Calu3 (cell line): Measurements from ENCODE around the gene NANOG. TPM values are rescaled to one million over a fixed set of nuclear protein-coding genes. Genes with fewer than 3 reads are reported as not detected.
"Not testable (repeated sequence)": the region's sequence is repeated elsewhere in the genome, so short reads cannot be mapped to it uniquely, and the experiment has no call there.

Experiments used
- BruUV-seq: library from RNA; stranded (reverse); fragments of 400-500 nt; replicated peaks from 2 replicates; lab custom pipeline; 2021; lab: Mats Ljungman, UMichigan
- CTCF ChIA-PET: fragments of 300-600 bp; sonication (Branson Sonifier 250); formaldehyde crosslinking; loops from one replicate; lab custom pipeline; 2022; ENCODE audit warnings: antibody characterized with exemption; lab: Charles Lee
- DNase-seq: peaks from one replicate; pipeline ENCODE4 v3.0.0; 2022
- H3K27ac Mint-ChIP-seq: one replicate; pipeline ENCODE4 v1.8.0; 2022; ENCODE audit warnings: mixed read lengths; ENCODE audit not compliant: unreplicated experiment
- H3K27me3 Mint-ChIP-seq: one replicate; pipeline ENCODE4 v1.8.0; 2022; ENCODE audit warnings: mixed read lengths; ENCODE audit not compliant: unreplicated experiment
- H3K36me3 Mint-ChIP-seq: one replicate; pipeline ENCODE4 v1.8.0; 2022; ENCODE audit warnings: mild to moderate bottlenecking, moderate library complexity, mixed read lengths; ENCODE audit not compliant: insufficient read depth, unreplicated experiment
- H3K4me1 Mint-ChIP-seq: one replicate; pipeline ENCODE4 v1.8.0; 2022; ENCODE audit warnings: mild to moderate bottlenecking, low read depth, mixed read lengths; ENCODE audit not compliant: unreplicated experiment
- H3K4me3 Mint-ChIP-seq: one replicate; pipeline ENCODE4 v1.8.0; 2022; ENCODE audit warnings: mild to moderate bottlenecking, low read depth, moderate library complexity, mixed read lengths; ENCODE audit not compliant: unreplicated experiment
- H3K9me3 Mint-ChIP-seq: one replicate; pipeline ENCODE4 v1.8.0; 2022; ENCODE audit warnings: low read depth, mixed read lengths; ENCODE audit not compliant: unreplicated experiment
- CTCF ChIP-seq: fragments of 200-600 bp; IDR thresholded peaks from one replicate; pipeline ENCODE4 v1.8.0; 2022; ENCODE audit warnings: antibody characterized with exemption; ENCODE audit not compliant: unreplicated experiment
- intact Hi-C: fragments of 100-400 bp; cut with micrococcal nuclease; formaldehyde crosslinking; loops from one replicate; pipeline ENCODE4 v1.10.0; 2022; ENCODE audit not compliant: unreplicated experiment
- total RNA-seq: library from RNA; stranded (reverse); gene quantifications from 2 replicates; pipeline ENCODE4 v1.2.3, GENCODE V29; 2022

Gene NANOG
- total RNA-seq, 1 experiment from 2014 or later, result not detected

GRCh38 chr12:7797698-7798398 lies 8.6 kb downstream of the NANOG start:
- Mint-ChIP-seq H3K27ac (no peak overlapping the region), H3K4me1 (no peaks in the 10 kb centered on the region), H3K4me3 (no peak overlapping the region), H3K9me3 (no peaks in the 10 kb centered on the region), H3K36me3 (no peaks in the 10 kb centered on the region), H3K27me3 (no peaks in the 10 kb centered on the region)
- TF ChIP-seq CTCF, result no peak
- no TSS peak for BruUV-seq
- peak; percentile 18 for DNase-seq
- CTCF ChIA-PET, result interaction anchor here (1.3 to 1.8 kb wide), 3 partner anchors 107 to 131 kb away, joined by 3 to 7 read pairs (median 3); no protein-coding TSS in a partner anchor
- intact Hi-C loops, result no loop called here

GRCh38 chr12:7798750-7799308 lies 9.6 kb downstream of the NANOG start:
- H3K36me3 Mint-ChIP-seq, H3K4me1 Mint-ChIP-seq, H3K27ac Mint-ChIP-seq, H3K9me3 Mint-ChIP-seq, H3K4me3 Mint-ChIP-seq, BruUV-seq, H3K27me3 Mint-ChIP-seq, intact Hi-C loops, DNase-seq: not testable (repeated sequence)
- CTCF ChIA-PET, result interaction anchor here (1.3 to 1.8 kb wide), 2 partner anchors 106 to 132 kb away, joined by 3 to 7 read pairs; no protein-coding TSS in a partner anchor

DNA sequence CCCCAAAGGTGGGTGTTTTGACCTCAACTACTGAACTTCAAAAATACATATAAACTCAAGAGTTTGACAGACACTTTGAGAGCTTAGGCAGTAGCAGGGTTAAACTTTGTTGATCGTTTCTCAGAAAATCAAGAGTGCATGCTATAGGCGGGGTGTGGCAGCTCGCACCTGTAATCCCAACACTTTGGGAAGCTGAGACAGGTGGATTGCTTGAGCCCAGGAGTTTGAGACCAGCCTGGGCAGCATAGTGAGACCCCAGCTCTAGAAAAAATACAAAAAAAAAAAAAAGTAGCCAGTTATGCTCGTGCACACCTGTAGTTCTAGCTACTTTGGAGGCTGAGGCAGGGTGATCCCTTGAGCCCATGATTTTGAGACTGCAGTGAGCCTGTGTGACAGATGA lies 12.3 kb downstream of the NANOG start:
- DNase-seq, result no peak
- CTCF ChIA-PET, result interaction anchor here (0.6 kb wide), 1 partner anchor 105 kb away, joined by 8 read pairs; no protein-coding TSS in a partner anchor
- BruUV-seq, result no TSS peak
- no peak for TF ChIP-seq CTCF
- intact Hi-C loops, result no loop called here
- no peaks in the 10 kb centered on the region for H3K9me3 Mint-ChIP-seq
- no peaks in the 10 kb centered on the region for H3K4me1 Mint-ChIP-seq
- no peak overlapping the region for H3K27ac Mint-ChIP-seq
- H3K36me3 Mint-ChIP-seq, result no peaks in the 10 kb centered on the region
- H3K27me3 Mint-ChIP-seq, result no peaks in the 10 kb centered on the region
- H3K4me3 Mint-ChIP-seq, result no peak overlapping the region

DNA sequence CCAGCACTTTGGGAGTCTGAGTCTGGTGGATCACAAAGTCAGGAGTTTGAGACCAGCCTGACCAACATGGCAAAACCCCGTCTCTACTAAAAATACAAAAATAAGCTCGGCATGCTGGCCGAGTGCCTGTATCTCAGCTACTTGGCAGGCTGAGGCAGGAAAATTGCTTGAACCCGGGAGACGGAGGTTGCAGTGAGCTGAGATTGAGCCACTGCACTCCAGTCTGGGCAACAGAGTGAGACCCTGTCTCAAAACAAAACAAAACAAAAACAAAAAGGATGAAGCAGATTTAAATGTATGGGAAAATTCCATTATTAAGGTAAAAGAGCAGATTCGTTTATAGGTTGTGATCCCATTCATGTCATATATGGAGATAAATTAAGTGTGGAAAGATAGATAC lies 17.1 kb downstream of the NANOG start:
- not testable (repeated sequence) for BruUV-seq, H3K27ac Mint-ChIP-seq, H3K9me3 Mint-ChIP-seq, H3K4me1 Mint-ChIP-seq, H3K4me3 Mint-ChIP-seq, H3K36me3 Mint-ChIP-seq, H3K27me3 Mint-ChIP-seq, DNase-seq
- CTCF ChIA-PET, result interaction anchor here (0.8 to 2.1 kb wide), 9 partner anchors 48 to 164 kb away, joined by 3 to 11 read pairs (median 6); no protein-coding TSS in a partner anchor
- intact Hi-C loops, result loop anchor here (2.0 kb wide), 1 partner anchor 90 kb away; no protein-coding TSS in a partner anchor

DNA sequence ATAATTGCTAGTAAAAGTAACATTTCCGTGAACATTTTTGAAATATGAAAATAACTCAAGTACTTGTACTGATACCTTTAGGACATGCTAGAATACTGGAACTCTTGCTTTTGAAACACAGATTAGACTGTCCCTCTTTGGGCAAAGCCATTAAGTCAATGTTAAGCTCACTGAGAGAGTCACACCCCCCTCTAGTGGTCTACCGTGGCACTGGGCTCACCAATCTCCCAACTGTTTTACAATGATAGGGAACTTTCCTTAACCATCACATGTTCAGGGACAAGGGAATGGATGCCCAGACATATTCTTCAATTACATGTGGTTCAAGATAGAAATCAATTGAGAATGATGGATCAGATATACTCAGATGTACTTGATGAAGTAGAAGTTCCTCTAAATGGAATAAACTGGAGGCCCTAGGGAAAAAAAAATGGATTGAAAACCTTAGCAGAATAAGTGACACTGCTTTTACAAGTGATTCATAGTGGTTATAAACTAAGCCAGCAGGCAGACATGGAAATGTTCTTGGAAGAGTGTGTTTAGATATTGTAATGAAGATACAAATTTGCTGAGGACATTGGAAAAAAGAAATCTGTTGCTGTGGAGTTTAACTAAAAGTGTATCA lies 17.8 kb downstream of the NANOG start:
- Mint-ChIP-seq H3K9me3 (no peaks in the 10 kb centered on the region), H3K27ac (no peak overlapping the region), H3K4me1 (no peaks in the 10 kb centered on the region), H3K4me3 (no peak overlapping the region), H3K27me3 (peaks cover 9% of the 10 kb centered on the region), H3K36me3 (no peaks in the 10 kb centered on the region)
- intact Hi-C loops, result loop anchor here (1.0 to 2.0 kb wide), 2 partner anchors 90 to 130 kb away; no protein-coding TSS in a partner anchor
- CTCF ChIA-PET, result interaction anchor here (0.5 to 2.1 kb wide), 13 partner anchors 48 to 589 kb away, joined by 3 to 11 read pairs (median 4); no protein-coding TSS in a partner anchor
- peak; percentile 81 for DNase-seq
- no TSS peak for BruUV-seq
- TF ChIP-seq CTCF, result peak; percentile 62

DNA sequence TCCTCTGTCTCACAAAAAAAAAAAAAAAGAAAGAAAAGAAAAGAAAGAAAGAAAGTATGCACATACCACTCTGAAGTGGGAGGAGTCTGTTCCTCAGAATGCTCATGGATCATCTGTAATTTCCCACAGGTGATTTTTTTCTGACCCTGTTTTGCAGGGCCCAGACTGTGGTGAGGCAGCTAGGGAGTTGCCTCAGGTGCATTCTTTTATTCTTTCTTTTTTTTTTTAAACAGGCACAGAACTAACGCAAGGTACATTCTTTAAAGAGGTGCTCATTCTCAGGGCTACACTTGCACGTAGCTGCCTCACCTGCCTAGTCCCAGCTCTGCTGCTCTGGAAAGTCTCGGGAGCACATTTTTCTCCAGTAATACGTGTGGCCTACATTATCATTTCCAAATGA lies 36.6 kb downstream of the NANOG start:
- CTCF ChIA-PET, result interaction anchor here (0.6 to 0.7 kb wide), 3 partner anchors 149 to 302 kb away, joined by 3 to 4 read pairs (median 3); no protein-coding TSS in a partner anchor
- BruUV-seq, H3K4me1 Mint-ChIP-seq, DNase-seq, H3K27ac Mint-ChIP-seq, H3K4me3 Mint-ChIP-seq, intact Hi-C loops, H3K9me3 Mint-ChIP-seq, H3K36me3 Mint-ChIP-seq, H3K27me3 Mint-ChIP-seq: not testable (repeated sequence)

DNA sequence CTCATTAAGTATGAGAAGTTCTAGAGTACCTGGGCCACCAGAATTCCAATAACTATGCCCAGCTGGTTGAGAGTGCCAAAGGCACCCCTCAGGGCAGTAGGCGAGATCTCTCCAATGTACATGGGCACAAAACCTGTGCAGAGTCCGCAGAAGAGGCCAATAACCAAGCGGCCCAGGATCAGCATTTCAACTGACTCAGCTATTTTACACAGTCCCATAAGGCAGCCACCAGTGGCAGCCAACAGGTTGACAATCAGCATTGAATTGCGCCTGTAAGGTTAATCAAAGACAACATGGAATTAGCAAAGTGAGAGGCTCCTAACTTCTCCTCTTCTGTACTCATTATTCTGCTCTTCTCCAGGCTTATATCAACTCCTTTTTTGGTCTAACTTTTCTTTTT lies 40.5 kb downstream of the NANOG start:
- H3K9me3 Mint-ChIP-seq, intact Hi-C loops, CTCF ChIA-PET, BruUV-seq, H3K4me1 Mint-ChIP-seq, H3K27ac Mint-ChIP-seq, DNase-seq, H3K36me3 Mint-ChIP-seq, H3K4me3 Mint-ChIP-seq: not testable (repeated sequence)
- peaks cover 16% of the 10 kb centered on the region for H3K27me3 Mint-ChIP-seq
